Retina (tissue), 1 donor: ENCODE measurements around the gene SMARCC2.

Experiments used
- DNase-seq: peaks from one replicate; pipeline ENCODE4 v3.0.0-alpha.2; 2016

SMARCC2 gene

DNA sequence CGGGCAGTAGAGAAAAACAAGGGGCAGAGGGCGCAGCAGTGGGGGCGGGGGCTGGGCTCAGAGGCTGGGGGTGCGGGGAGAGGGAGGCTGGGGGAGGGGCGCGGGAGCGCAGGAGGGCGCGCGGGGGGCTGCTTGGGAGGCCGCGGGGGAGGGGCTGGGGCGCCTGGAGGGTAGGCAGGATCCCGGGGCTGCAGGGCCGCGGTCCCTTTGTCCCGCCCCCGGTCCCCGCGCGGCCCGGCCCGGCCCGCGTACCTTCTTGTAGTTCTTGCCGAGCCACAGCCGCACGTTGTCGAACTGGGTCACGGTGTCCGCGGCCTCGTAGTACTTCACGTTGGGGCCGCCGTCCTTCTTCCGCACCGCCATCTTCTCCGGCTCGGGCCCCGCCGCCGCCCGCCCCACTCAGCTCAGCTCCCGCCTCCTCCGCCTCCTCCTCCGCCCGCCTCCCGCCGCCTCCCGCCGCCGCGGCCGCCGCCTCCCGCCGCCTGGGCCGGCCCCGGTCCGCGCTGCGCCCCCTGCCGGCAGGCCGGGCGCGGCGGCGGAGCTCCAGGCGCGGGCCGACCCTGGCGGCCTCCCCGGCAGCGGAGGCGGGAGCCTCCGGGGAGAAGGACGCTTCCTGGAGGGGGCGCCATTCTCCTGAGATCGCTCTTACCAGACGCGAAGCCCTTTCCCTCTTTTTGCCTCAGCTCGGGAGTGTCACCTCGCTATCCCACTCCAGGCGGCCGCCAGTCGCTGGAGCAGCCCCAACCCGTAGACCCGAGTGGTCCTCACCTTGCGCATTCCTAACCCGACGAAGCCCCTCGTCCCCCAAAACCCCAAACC lies at the start of gene SMARCC2:
Gene SMARCC2, minus strand, starts transcription at position 385 of the 819 bp plus-strand sequence. Its CDS starts 22 bp downstream, at position 363.
- peak; percentile 89 for DNase-seq

DNA sequence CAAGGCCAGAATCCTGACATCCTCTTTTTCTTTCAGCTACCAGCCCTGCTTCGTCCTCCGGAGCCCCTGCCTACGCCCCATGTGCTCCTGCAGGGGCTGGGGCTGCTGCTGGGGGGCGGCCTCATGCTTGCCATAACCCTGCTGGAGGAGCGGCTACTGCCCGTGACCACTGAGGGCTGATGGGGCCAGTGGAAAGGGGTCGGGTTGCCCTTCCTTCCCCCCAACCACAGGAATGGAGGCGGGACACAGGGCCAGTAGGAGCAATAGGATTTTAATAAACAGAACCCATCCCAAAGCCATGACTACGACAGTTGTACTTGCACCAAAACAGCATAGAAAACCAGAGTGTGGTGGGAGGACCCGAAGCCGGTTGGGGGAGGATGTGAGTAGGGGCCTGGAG lies 48.3 kb upstream of the SMARCC2 start:
- DNase-seq, result no peak

DNA sequence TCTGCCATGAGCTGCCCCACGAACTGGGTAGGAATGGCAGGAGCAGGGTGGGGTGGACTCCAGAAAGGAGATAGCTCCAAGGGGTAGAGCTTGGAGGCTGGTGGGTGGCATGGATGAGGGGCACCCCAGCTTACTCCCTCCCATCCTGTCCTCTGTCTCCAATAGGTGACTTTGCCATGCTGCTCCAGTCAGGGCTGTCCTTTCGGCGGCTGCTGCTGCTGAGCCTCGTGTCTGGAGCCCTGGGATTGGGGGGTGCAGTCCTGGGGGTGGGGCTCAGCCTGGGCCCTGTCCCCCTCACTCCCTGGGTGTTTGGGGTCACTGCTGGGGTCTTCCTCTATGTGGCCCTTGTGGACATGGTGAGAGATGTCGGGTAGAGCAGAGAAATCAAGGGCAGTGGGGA lies 47.7 kb upstream of the SMARCC2 start:
- no peak for DNase-seq

DNA sequence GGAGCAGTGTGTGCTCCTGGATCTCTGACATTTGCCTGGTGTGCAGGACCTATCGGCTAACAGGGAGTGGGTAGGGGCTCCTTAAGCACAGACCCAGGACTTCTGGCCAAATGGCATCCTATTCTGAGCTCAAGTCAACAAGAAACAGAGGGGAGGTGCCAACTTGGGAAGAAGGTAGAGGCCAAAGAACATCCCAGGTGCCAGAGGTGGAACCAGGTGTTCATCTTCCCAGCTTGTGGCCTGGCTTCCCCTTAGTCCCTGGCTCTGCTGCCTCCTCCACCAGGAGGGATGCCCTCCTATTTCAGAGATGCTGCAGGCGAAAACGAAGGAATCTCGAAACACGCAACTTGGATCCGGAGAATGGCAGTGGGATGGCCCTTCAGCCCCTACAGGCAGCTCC lies 46.8 kb upstream of the SMARCC2 start:
- DNase-seq, result no peak

DNA sequence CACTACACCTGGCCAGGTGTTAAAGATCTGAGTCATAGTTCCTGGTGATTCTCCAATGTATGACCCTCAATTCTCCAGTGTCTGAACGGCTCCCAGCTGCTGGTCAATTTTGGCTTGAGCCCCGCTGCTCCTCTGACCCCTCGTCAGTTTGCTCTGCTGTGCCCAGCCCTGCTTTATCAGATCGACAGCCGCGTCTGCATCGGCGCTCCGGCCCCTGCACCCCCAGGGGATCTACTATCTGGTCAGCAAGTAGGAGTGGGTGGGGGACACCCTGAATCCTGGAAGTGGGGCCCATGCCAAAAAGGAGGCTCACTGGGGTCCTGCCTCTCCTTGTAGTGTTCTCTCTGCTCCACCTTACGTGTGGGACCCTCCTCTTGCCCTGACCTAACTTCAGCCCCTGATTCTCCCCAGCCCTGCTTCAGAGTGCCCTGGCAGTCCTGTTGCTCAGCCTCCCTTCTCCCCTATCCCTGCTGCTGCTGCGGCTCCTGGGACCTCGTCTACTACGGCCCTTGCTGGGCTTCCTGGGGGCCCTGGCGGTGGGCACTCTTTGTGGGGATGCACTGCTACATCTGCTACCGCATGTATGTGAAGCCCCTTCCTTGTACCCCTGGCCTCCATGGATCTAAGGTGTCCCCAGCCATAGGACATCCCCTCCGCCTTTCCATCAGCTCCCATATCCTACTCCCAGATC lies 45.6 kb upstream of the SMARCC2 start:
- no peak for DNase-seq

DNA sequence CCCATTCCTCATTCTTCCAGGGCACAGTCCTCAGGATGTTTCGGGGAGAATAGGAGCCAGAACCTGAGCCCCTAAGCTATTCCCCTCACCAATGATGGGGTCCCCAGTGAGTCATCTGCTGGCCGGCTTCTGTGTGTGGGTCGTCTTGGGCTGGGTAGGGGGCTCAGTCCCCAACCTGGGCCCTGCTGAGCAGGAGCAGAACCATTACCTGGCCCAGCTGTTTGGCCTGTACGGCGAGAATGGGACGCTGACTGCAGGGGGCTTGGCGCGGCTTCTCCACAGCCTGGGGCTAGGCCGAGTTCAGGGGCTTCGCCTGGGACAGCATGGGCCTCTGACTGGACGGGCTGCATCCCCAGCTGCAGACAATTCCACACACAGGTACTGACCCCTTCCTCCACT lies 41.9 kb upstream of the SMARCC2 start:
- DNase-seq, result no peak

DNA sequence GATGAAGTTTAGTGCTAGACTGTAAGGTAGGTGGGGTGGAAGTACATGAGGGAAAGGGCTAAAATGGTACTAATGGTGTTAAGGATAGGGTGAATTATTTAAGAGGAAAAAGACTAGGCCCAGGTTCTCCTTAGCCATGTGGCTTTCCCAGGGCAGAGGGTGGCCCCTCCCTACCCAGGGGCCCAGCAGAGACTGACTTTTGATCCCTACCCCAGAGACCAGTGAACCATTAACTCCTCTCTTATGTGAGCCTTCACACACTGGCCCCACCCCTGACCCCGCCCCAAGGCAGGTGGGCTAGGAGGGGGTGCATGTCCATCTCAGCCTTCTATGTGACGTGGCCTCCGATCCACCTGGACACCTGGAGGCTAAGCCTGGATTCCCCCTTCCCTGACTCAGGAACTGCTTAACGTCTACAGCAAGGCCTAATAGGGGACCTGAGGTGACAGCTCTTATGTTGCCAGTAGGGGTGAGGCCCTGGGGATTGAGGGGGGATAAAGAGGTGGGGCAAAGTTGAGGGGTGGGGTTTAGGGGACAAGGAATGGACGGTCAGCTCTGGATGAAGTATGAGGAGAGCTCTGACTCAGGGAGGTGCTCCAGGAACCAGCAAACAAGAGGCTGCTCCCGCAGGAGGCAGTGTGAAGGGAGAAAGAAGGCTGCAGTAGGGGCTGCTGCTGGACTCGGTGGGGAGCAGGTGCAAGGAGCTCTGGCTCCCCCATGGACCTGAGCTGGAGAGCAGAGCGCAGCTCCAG lies 41.3 kb upstream of the SMARCC2 start:
- DNase-seq, result no peak

DNA sequence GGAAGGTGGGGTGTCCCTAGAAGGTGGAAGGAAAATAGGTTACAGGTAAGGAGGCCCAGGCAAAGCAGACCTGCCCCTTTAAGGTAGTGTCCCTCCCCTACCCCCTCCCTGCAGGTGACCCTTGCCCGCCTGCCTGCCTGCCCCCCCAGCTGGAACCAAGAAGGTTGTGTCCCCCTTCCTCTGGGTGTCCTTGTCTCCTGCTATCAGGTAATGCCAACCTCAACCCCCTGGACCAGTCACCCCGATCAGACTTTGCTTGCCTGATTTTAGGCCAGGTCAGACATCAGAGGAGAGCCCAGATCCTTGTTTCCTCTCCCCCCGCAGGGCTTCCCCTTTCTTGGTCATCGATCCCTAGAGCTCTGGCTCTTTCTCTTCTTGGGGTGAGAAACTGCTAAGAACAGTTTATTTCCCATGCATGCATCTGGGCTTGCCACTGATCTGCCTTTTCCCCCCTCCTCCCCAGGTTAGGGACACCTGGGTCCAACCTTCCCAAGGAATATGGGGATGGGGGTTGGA lies 40.7 kb upstream of the SMARCC2 start, which contains the start of gene SLC39A5:
Gene SLC39A5, plus strand, starts transcription at position 136 of the 516 bp plus-strand sequence. CDS start 1,224 bp downstream, outside the sequence.
- DNase-seq, result no peak

DNA sequence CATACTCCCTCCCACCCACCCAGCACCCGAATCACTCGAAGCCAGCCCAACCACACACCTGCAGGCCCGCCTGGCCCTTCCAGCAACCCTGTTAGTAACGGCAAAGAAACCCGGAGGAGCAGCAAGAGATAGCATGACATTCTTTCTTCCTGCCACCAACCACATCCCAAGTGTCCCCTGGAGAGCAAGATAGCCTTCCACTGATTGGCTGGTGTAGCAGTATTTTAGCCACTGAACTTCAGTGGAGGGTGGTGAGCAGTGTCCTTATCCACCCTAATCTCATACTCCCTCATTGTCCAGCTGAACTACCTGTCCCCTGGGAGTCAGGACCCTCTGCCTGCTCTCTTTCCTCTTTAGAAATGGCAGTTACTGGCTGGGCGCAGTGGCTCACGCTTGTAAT lies 39.8 kb upstream of the SMARCC2 start:
- DNase-seq, result no peak

DNA sequence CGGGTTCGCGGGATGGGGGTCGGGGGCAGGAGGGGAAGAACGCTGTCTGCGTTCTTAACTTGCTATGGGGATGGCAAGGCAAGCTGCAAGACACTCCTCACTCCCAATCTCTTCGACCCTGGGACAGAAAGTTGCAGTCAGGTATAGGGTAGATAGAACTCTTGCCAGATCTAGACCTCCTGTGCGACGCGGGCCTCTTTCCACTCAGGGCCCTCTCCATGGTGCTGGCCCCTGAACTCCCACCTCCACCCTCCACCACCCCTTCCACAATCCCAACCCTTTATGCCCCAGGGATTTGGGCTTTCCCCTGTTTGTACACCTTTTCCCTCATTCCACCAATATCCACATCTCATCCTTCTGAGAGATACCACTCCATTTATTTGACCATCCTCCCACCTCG lies 35.7 kb upstream of the SMARCC2 start:
- no peak for DNase-seq

DNA sequence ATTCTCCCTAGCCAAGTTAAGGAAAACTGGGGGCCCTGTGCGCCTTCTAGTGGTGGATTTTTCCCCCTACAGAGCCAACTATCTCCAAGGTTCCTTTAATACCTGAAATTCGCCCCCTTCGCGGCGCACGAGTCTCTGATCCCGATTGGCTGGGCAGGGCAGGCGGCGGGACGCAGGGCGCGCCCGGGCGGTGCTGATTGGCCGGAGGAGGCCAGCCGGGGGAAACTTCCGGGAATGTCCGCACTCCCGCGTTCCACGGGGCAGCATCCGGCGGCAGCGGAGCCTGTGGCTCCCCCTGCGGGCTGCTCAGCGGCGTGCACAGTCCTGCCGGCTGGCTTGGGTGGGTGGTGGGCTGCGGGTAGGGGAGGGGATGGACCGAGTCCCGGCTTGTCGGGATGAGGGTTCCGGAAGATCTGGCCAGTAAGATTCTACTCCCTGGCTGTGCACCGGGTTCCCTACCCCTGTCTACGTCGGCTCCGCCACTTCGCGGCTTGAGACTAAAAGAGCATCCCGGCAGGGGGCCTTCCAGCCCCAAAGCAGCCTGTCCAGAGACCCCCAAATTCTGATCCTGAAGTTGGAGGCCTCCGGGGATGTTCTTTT lies 34.9 kb upstream of the SMARCC2 start, which contains the start of gene NABP2:
Gene NABP2, plus strand, starts transcription at position 241 of the 600 bp plus-strand sequence. CDS start 515 bp downstream, outside the sequence.
- DNase-seq, result peak; percentile 97

DNA sequence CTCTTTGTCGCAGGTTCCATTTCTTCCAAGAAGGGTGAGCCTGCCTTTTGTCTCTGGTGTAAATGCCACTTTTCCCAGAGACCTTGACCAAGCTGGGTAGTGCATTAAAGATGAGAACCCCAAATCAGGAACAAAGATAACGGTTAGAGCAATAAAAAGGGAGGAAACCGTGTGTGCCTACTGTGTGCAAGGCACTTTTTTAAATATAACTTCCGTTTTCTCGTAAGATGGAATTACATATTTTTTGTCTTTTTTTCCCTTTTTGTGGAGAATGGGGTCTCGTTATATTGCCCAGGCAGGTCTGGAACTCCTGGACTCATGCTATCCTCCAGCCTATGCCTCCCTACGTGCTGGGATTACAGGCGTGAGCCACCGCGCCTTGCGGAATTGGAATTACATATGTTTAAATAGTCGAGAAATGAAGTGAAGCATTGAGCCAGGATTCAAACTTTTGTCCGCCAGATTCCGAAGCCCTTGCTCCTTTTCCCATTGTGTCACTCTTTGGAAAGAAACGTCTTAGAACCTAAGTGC lies 34.4 kb upstream of the SMARCC2 start:
- DNase-seq, result no peak

DNA sequence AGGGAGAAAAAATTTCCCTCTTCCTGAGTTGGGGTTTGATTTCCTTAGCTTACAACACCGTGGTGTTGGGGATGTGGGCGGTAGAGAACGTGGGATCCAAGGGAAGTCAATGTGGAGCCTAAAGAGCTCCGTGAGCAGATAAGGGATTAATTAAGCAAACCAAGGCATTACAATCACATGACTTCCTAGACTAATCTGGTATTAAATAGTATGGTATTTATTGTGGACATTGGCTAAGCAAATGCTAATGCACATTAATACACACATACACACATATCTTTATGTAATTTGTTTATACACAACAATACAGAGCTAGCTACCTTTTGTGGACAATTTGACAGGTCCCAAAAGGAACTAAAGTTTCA lies 33.2 kb upstream of the SMARCC2 start:
- DNase-seq, result no peak

DNA sequence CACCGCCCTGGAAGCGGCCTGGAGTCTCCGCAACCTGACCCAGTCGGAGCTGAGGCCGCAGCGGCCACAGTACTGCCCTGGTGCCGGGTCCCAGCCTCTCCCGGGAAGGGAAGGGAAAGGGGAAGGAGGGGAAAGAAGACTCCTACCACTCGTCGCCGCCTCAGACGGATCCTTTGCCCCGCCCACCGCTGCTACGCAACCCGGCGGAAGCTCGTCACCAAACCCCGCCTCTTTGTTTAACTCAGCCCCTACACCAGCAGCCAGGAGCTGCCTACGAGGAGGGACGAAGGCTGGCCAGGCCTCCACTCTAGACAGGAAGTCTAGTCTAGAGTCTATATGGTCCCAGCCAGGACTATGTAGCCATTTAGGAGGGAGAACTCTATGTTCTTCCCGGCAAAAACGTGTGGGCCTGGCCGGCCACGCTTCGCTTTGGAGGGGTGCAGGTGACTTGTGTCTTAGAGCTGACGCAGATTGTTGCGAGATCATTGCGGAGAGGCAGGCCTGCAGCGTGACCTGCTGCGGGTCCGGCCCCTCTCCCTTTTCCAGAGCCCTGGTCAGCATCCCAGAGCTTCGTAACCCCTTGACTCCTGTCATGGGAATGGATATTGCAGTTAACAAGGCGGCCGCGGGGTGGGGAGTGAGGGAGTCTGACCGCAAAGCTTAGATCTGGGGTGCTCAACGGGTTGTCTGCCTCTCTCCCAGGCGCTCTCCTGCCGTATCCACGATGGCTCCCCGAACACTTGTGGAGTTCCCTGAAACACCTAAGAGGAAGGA lies 32.7 kb upstream of the SMARCC2 start, which contains the start of gene RNF41:
Gene RNF41, minus strand, starts transcription at position 166 of the 774 bp plus-strand sequence. CDS start 7,875 bp downstream, outside the sequence.
- DNase-seq, result peak; percentile 99

DNA sequence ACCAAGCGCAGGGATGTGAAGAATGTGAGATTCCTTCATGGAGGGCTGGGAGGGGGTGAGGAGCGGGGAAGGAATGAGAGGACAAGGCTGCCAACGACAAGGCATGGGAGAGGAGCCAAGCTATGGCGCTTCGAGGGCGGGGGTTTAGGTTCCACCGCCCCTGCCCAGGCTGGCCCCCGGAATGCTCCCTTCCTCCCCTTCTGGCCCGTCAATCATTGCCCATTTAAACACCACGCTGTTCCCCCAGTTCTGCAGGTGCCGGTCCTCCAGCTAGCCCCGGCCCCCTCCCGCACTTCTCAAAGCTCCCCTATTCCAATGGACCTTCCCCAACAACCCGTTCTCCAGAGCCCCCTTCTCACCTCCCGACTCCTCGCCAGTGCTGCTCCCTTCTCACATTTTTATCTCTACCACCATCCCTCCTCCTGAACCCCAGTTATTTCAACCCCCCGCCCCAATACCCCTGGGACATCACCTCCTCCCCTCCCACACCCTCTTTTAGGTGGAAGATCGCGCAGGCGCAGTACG lies 32.0 kb upstream of the SMARCC2 start:
- DNase-seq, result peak; percentile 78

DNA sequence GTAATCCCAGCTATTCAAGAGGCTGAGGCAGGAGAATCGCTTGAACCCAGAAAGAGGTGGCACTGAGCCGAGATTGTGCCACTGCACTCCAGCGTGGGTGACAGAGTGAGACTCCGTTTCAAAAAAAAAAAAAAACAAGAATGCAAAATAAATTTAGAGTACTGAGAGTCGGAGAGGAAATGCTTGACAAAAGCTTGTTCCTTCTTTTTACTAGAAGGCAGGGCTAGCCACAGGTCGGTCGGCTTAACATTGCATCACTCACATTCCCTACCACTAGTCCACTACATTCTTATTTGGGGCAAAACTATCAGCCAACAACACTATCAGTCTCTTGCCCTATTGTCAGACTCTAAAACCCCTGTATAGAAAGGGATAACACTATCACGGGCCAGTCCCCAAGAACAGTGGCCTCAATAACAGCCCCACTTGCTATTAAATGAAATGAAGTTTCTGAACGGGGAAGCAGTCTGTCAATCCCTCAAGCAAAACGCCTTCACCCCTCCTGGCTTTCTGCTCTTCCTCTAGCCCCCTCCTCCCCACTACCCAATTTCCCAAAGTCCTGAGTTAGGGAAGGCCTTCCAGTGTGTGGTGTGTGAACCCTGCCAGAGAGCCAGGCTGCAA lies 31.4 kb upstream of the SMARCC2 start:
- no peak for DNase-seq

DNA sequence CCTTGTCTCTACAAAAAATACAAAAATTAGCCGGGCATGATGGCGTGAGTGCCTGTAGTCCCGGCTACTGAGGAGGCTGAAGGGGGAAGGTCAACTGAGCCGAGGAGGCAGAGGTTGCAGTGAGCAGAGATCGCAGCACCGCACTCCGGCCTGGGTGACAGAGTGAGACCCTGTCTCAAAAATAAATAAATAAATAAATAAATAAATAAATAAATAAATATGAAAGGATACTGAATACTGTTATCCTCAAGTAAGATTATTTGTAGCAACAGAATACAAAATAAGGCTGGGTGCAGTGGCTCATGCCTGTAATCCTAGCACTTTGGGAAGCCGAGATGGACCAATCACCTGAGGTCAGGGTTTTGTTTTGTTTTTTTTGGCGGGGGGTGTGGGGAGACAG lies 30.6 kb upstream of the SMARCC2 start:
- DNase-seq, result no peak

DNA sequence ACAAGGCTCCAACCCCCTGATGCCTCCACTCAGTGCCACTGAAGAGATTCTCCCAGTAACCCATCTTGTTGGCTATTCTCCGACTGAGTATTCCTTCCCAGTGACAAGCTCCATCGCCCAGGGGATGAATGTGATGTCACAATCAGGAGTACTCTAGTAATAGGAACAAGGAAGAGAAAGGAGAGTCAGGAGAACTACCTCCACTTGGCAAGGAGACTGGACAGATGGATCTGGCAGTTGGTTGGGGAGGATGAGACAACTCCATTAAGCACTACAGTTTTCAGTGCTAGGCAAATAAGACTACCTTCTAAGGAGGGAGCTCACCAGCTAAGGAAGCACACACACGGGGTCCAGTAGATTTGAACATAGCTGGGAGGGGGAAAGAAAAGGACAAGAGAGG lies 27.2 kb upstream of the SMARCC2 start:
- no peak for DNase-seq

DNA sequence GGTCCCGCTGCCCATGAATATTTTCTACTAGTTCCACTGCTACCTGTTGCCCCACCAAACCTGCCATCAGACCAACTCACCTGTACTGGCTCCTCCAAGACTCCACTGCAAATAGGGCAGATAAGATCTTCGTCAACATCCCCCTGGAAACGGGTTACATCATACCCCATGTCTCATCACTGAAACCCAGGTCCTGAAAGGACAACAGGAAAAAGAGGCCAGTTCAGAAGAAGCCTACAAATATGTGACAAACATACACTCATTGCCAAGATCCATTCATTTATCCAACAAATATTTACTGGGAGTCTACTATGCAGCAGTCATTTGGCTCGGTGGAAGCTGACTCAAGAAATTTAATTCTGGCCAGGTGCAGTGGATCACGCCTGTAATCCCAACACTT lies 24.6 kb upstream of the SMARCC2 start:
- no peak for DNase-seq

DNA sequence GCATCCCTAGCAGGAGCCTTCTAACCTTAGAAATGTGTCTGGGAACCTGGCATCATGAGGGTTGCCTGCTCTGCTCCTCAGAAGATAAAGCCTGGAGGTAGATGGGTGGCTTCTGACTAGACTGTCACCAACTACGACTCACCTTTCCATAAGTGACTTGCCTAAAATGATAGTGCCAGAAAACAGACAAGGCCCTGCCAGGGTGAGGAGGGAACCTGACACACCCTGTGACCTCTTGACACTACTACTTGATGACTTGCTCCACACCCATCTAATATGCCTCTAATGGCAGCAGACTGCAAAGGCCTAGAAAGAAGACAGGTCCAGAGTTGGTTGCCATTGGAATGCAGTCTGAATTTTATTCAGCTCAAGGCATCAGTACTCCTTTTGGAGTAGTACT lies 23.1 kb upstream of the SMARCC2 start:
- no peak for DNase-seq

DNA sequence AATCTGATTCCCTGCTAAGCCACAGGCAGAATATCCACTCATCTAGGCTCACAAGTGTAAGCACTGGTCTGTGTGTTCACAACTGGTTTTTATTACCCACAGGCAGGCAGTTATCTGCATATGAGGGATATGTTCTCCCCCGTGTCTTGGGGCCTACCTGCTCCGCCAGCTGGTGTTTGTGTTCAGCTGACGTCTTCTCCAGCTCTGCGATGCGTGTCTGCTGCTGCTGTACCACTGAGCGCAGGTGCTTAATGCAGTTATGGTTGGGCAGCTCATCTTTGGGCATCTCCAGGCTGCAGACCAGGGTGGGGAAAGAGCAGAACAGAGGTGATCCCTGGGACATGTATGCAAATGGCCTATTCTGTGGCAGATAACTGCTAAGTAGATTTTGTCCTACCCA lies 18.7 kb upstream of the SMARCC2 start:
- no peak for DNase-seq
